GM23338 (cell line): Measurements from ENCODE around the gene FAM20C. TPM values are rescaled to one million over a fixed set of nuclear protein-coding genes. Genes with fewer than 3 reads are reported as not detected.

ENCODE experiments used
- ATAC-seq: fragments of 200-7000 bp; cut with Tn5 transposase; 3 replicates; pipeline ENCODE4 v1.9.1; 2020
- DNase-seq: peaks from one replicate; pipeline ENCODE4 v3.0.0-alpha.2; 2015; ENCODE audit warnings: low spot score
- H2AFZ ChIP-seq: fragments of 200-600 bp; sonication (generic); 2 replicates; pipeline ENCODE4 v1.8.0; 2016; ENCODE audit warnings: antibody characterized with exemption, mild to moderate bottlenecking, moderate library complexity
- H3F3A ChIP-seq: fragments of 200-600 bp; sonication (generic); replicated peaks from 2 replicates; pipeline ENCODE4 v1.8.0; 2017; ENCODE audit warnings: antibody characterized with exemption, mixed run types, low read depth
- H3K27ac ChIP-seq: fragments of 200-600 bp; sonication (generic); 2 replicates; pipeline ENCODE4 v1.6.1; 2016; ENCODE audit warnings: low read depth
- H3K27me3 ChIP-seq: fragments of 200-600 bp; sonication (generic); 2 replicates; pipeline ENCODE4 v1.8.0; 2016; ENCODE audit warnings: mild to moderate bottlenecking, mixed run types, moderate library complexity; ENCODE audit not compliant: insufficient read depth
- H3K36me3 ChIP-seq: fragments of 200-600 bp; sonication (generic); 2 replicates; pipeline ENCODE4 v1.8.0; 2016; ENCODE audit warnings: mild to moderate bottlenecking; ENCODE audit not compliant: insufficient read depth
- H3K4me1 ChIP-seq: fragments of 200-600 bp; sonication (generic); 2 replicates; pipeline ENCODE4 v1.8.0; 2016; ENCODE audit warnings: mild to moderate bottlenecking, moderate library complexity; ENCODE audit not compliant: insufficient read depth
- H3K4me2 ChIP-seq: fragments of 200-600 bp; sonication (generic); 2 replicates; pipeline ENCODE4 v1.7.1; 2017; ENCODE audit warnings: mixed run types
- H3K4me3 ChIP-seq: fragments of 200-600 bp; sonication (generic); 2 replicates; pipeline ENCODE4 v1.6.1; 2016; ENCODE audit warnings: mixed run types
- H3K79me2 ChIP-seq: fragments of 200-600 bp; sonication (generic); replicated peaks from 2 replicates; pipeline ENCODE4 v1.8.0; 2017; ENCODE audit warnings: mild to moderate bottlenecking; ENCODE audit not compliant: insufficient read depth
- H3K9me2 ChIP-seq: fragments of 200-600 bp; sonication (generic); 2 replicates; pipeline ENCODE4 v1.8.0; 2017; ENCODE audit not compliant: insufficient read depth
- H4K20me1 ChIP-seq: fragments of 200-600 bp; sonication (generic); replicated peaks from 2 replicates; pipeline ENCODE4 v1.8.0; 2017; ENCODE audit warnings: mild to moderate bottlenecking; ENCODE audit not compliant: insufficient read depth
- H3K27ac Mint-ChIP-seq: 2 replicates; pipeline ENCODE4 v1.8.0; 2020; ENCODE audit warnings: inconsistent platforms, mild to moderate bottlenecking, moderate library complexity, mixed read lengths
- H3K27me3 Mint-ChIP-seq: 3 replicates; pipeline ENCODE4 v1.8.0; 2022; ENCODE audit warnings: low read depth, mild to moderate bottlenecking, moderate library complexity, mixed read lengths, inconsistent platforms; ENCODE audit not compliant: insufficient read depth, poor library complexity
- H3K36me3 Mint-ChIP-seq: 3 replicates; pipeline ENCODE4 v1.8.0; 2021; ENCODE audit warnings: low read depth, mild to moderate bottlenecking, inconsistent platforms, moderate library complexity, mixed read lengths
- H3K4me1 Mint-ChIP-seq: 3 replicates; pipeline ENCODE4 v1.8.0; 2020; ENCODE audit warnings: mild to moderate bottlenecking, inconsistent platforms, mixed read lengths
- H3K4me3 Mint-ChIP-seq: 3 replicates; pipeline ENCODE4 v1.8.0; 2021; ENCODE audit warnings: moderate library complexity, mild to moderate bottlenecking, inconsistent platforms, mixed read lengths
- H3K9me3 Mint-ChIP-seq: 3 replicates; pipeline ENCODE4 v1.8.0; 2020; ENCODE audit warnings: moderate library complexity, mild to moderate bottlenecking, inconsistent platforms, mixed read lengths
- CREB1 ChIP-seq: fragments of 250-450 bp; sonication (Bioruptor Pico); IDR thresholded peaks from 2 replicates; pipeline ENCODE4 v1.5.0; 2020; ENCODE audit warnings: low read depth, mild to moderate bottlenecking, moderate library complexity
- CTCF ChIP-seq, 2 experiments: fragments of 200-600 bp in 1 of 2; sonication (generic) in 1 of 2; conservative IDR thresholded peaks; 2 replicates each; pipeline versions ENCODE4 v1.5.1 to v1.6.1; 2016 to 2017; ENCODE audit warnings: antibody characterized with exemption in 2 of 2, low read depth in 2 of 2, mild to moderate bottlenecking in 2 of 2, moderate library complexity in 1 of 2
- EZH2phosphoT487 ChIP-seq: fragments of 200-600 bp; sonication (generic); IDR thresholded peaks from one replicate; pipeline ENCODE4 v1.8.1; 2018; ENCODE audit warnings: antibody characterized with exemption; ENCODE audit not compliant: unreplicated experiment
- JUNB ChIP-seq: IDR thresholded peaks from one replicate; pipeline ENCODE4 v1.6.1; 2016; ENCODE audit warnings: antibody characterized with exemption; ENCODE audit not compliant: unreplicated experiment
- NANOG ChIP-seq: IDR thresholded peaks from 2 replicates; pipeline ENCODE4 v1.6.1; 2016; ENCODE audit warnings: antibody characterized with exemption, borderline replicate concordance
- POLR2AphosphoS5 ChIP-seq: IDR thresholded peaks from 2 replicates; pipeline ENCODE4 v1.6.1; 2016; ENCODE audit warnings: antibody characterized with exemption, low read depth
- REST ChIP-seq: IDR thresholded peaks from one replicate; pipeline ENCODE4 v1.6.1; 2018; ENCODE audit warnings: antibody characterized with exemption; ENCODE audit not compliant: unreplicated experiment
- ZNF114 ChIP-seq: fragments of 250-450 bp; sonication (Bioruptor Pico); IDR thresholded peaks from 2 replicates; pipeline ENCODE4 v1.5.0; 2020; ENCODE audit warnings: mild to moderate bottlenecking, moderate library complexity
- ZNF331 ChIP-seq: fragments of 250-450 bp; sonication (Bioruptor Pico); IDR thresholded peaks from 2 replicates; pipeline ENCODE4 v1.5.0; 2020; ENCODE audit warnings: low read depth, mild to moderate bottlenecking, moderate library complexity
- ZNF462 ChIP-seq: fragments of 250-450 bp; sonication (Bioruptor Pico); IDR thresholded peaks from 2 replicates; pipeline ENCODE4 v1.5.0; 2020; ENCODE audit warnings: mild to moderate bottlenecking, moderate library complexity
- polyA plus RNA-seq: library from polyadenylated mRNA; unstranded; fragments of >200 nt; fragmentation: Nextera tagmentation; extraction: Ambion mirVana; gene quantifications from 2 replicates; pipeline ENCODE4 v1.2.1, GENCODE V29; 2016
- total RNA-seq: library from RNA; depleted of rRNA; stranded (reverse); fragments of >200 nt; shearing (Covaris generic); gene quantifications from 2 replicates; pipeline ENCODE4 v1.2.3, GENCODE V29; 2014
- TF ChIP-seq, protein P1 (sequence below): IDR thresholded peaks from 2 replicates; pipeline ENCODE4 v1.6.1; 2016; ENCODE audit warnings: antibody characterized with exemption

Gene FAM20C
- total and polyA plus RNA-seq, 2 experiments from 2014 or later, result 7.6 to 24.8 TPM

DNA sequence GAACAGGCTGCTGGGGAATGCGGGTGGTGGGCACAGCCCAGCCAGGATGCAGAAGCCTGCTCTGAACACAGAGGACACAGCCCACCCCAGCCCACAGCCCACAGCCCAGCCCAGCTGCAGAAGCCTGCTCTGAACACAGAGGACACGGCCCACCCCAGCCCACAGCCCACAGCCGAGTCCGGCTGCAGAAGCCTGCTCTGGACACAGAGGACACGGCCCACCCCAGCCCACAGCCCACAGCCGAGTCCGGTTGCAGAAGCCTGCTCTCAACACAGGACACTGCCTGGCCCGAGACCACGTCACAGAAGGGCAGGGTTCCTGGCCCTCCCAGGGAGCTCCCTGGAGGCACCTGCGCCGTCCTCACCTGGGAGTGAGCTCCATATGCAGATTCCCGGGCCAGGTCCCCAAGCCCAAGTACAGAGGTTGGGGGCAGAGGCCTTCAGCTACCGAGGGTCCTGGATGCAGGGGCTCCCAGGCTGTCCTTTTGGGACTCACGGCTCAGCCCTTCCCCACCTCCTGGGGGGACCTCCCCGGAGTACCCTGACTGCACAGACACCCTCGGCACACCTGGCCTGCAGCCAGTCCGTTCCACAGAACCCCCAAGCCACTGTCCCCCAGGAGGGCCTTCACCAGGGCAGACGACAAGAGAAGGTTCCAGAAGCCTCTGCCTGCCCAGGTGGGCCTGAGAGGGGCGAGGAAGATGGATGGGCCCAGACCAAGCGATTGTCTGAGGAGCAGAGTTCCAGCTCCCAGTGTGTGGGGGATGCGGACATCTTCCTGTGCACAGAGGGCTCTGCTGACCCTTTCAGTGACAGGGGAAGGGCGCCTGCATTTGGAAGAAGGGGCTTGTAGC is 73.9 kb downstream of the FAM20C start:
- no peaks in the 10 kb centered on the region; the same call in 2 of the 3 replicates for H3K4me1 Mint-ChIP-seq
- TF ChIP-seq ZNF462 (CRISPR knock-in tag), result no peak
- no peak for TF ChIP-seq CREB1
- TF ChIP-seq ZNF114, result no peak
- TF ChIP-seq ZNF331 (CRISPR knock-in tag), result no peak
- no peak for TF ChIP-seq EZH2phosphoT487
- TF ChIP-seq REST, result no peak
- no peak for TF ChIP-seq CTCF (conservative IDR thresholded peaks at IDR 0.05; ENCODE audit: low read depth in 2 of 2)
- TF ChIP-seq JUNB, result no peak
- no peak for TF ChIP-seq NANOG
- TF ChIP-seq, protein P1, sequence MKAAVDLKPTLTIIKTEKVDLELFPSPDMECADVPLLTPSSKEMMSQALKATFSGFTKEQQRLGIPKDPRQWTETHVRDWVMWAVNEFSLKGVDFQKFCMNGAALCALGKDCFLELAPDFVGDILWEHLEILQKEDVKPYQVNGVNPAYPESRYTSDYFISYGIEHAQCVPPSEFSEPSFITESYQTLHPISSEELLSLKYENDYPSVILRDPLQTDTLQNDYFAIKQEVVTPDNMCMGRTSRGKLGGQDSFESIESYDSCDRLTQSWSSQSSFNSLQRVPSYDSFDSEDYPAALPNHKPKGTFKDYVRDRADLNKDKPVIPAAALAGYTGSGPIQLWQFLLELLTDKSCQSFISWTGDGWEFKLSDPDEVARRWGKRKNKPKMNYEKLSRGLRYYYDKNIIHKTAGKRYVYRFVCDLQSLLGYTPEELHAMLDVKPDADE, result no peak
- no peak for TF ChIP-seq POLR2AphosphoS5
- peaks cover 37% of the 10 kb centered on the region for H3K27me3 Mint-ChIP-seq
- Histone ChIP-seq H3K27ac (no peak overlapping the region), H4K20me1 (no peaks in the 10 kb centered on the region), H3K36me3 (no peaks in the 10 kb centered on the region; the same call in 1 of the 2 replicates), H3K4me1 (no peaks in the 10 kb centered on the region), H2AFZ (no peak overlapping the region), H3K4me2 (no peak overlapping the region), H3K9me2 (no peaks in the 10 kb centered on the region), H3F3A (peaks cover 7% of the 10 kb centered on the region; the same call in 1 of the 2 replicates), H3K79me2 (no peaks in the 10 kb centered on the region), H3K4me3 (no peak overlapping the region), H3K27me3 (no peaks in the 10 kb centered on the region)
- H3K4me3 Mint-ChIP-seq, result no peak overlapping the region
- peaks cover 60% of the 10 kb centered on the region for H3K36me3 Mint-ChIP-seq
- no peak overlapping the region for H3K27ac Mint-ChIP-seq
- DNase-seq, result no peak
- ATAC-seq, result no peak
- peaks cover 85% of the 10 kb centered on the region for H3K9me3 Mint-ChIP-seq
